Measurements from ENCODE around the gene CPEB3.
"Not testable (repeated sequence)": the region's sequence is repeated elsewhere in the genome, so short reads cannot be mapped to it uniquely, and the experiment has no call there.

Gene CPEB3

GRCh38 chr10:92119340-92119739 is 171.5 kb downstream of the CPEB3 start:
- no peaks in the 10 kb centered on the region for H3K27me3 ChIP-seq (ENCODE audit: control insufficient read depth, insufficient read depth, low read length)
- H3K4me3 ChIP-seq (ENCODE audit: low read depth, low read length), result no peak overlapping the region
- H3K27ac ChIP-seq (ENCODE audit: low read depth, low read length), result no peak overlapping the region
- no peak overlapping the region for H3K9ac ChIP-seq (ENCODE audit: low read length)
- no peaks in the 10 kb centered on the region for H3K9me3 ChIP-seq (ENCODE audit: control insufficient read depth, insufficient read depth, low read depth, low read length)
- no peaks in the 10 kb centered on the region for H3K36me3 ChIP-seq (ENCODE audit: control insufficient read depth, insufficient read depth, low read length)
- no peaks in the 10 kb centered on the region for H3K4me1 ChIP-seq (ENCODE audit: control insufficient read depth, insufficient read depth, low read length)

- not testable (repeated sequence) for H3K27me3 ChIP-seq (ENCODE audit: control insufficient read depth, insufficient read depth, low read length); H3K9me3 ChIP-seq (ENCODE audit: control insufficient read depth, insufficient read depth, low read depth, low read length); H3K9ac ChIP-seq (ENCODE audit: low read length); H3K27ac ChIP-seq (ENCODE audit: low read depth, low read length); H3K36me3 ChIP-seq (ENCODE audit: control insufficient read depth, insufficient read depth, low read length); H3K4me1 ChIP-seq (ENCODE audit: control insufficient read depth, insufficient read depth, low read length); H3K4me3 ChIP-seq (ENCODE audit: low read depth, low read length)
Observed at GRCh38 chr10:92114917-92115316, 176.0 kb downstream of the CPEB3 start.

GRCh38 chr10:92113911-92114600 is 176.8 kb downstream of the CPEB3 start:
- no peaks in the 10 kb centered on the region for H3K27me3 ChIP-seq (ENCODE audit: control insufficient read depth, insufficient read depth, low read length)
- no peak overlapping the region for H3K27ac ChIP-seq (ENCODE audit: low read depth, low read length)
- no peak overlapping the region for H3K9ac ChIP-seq (ENCODE audit: low read length)
- H3K4me1 ChIP-seq (ENCODE audit: control insufficient read depth, insufficient read depth, low read length), result no peaks in the 10 kb centered on the region
- H3K9me3 ChIP-seq (ENCODE audit: control insufficient read depth, insufficient read depth, low read depth, low read length), result no peaks in the 10 kb centered on the region
- H3K36me3 ChIP-seq (ENCODE audit: control insufficient read depth, insufficient read depth, low read length), result no peaks in the 10 kb centered on the region
- H3K4me3 ChIP-seq (ENCODE audit: low read depth, low read length), result no peak overlapping the region

- no peaks in the 10 kb centered on the region for H3K4me1 ChIP-seq (ENCODE audit: control insufficient read depth, insufficient read depth, low read length)
Observed at GRCh38 chr10:92112462-92112861, 178.4 kb downstream of the CPEB3 start.

GRCh38 chr10:92111336-92111939 is 179.4 kb downstream of the CPEB3 start:
- no peaks in the 10 kb centered on the region for H3K4me1 ChIP-seq (ENCODE audit: control insufficient read depth, insufficient read depth, low read length)
- no peak overlapping the region for H3K27ac ChIP-seq (ENCODE audit: low read depth, low read length)
- no peaks in the 10 kb centered on the region for H3K9me3 ChIP-seq (ENCODE audit: control insufficient read depth, insufficient read depth, low read depth, low read length)
- H3K36me3 ChIP-seq (ENCODE audit: control insufficient read depth, insufficient read depth, low read length), result no peaks in the 10 kb centered on the region
- no peak overlapping the region for H3K4me3 ChIP-seq (ENCODE audit: low read depth, low read length)
- H3K9ac ChIP-seq (ENCODE audit: low read length), result no peak overlapping the region
- H3K27me3 ChIP-seq (ENCODE audit: control insufficient read depth, insufficient read depth, low read length), result no peaks in the 10 kb centered on the region

More at GRCh38 chr10:92112462-92112861, 178.4 kb downstream of the CPEB3 start:
- H3K9ac ChIP-seq (ENCODE audit: low read length), result no peak overlapping the region
- H3K27ac ChIP-seq (ENCODE audit: low read depth, low read length), result no peak overlapping the region
- H3K27me3 ChIP-seq (ENCODE audit: control insufficient read depth, insufficient read depth, low read length), result no peaks in the 10 kb centered on the region
- no peak overlapping the region for H3K4me3 ChIP-seq (ENCODE audit: low read depth, low read length)
- no peaks in the 10 kb centered on the region for H3K9me3 ChIP-seq (ENCODE audit: control insufficient read depth, insufficient read depth, low read depth, low read length)
- H3K36me3 ChIP-seq (ENCODE audit: control insufficient read depth, insufficient read depth, low read length), result no peaks in the 10 kb centered on the region

GRCh38 chr10:92110039-92110794 is 180.7 kb downstream of the CPEB3 start:
- H3K9me3 ChIP-seq (ENCODE audit: control insufficient read depth, insufficient read depth, low read depth, low read length), result no peaks in the 10 kb centered on the region
- H3K9ac ChIP-seq (ENCODE audit: low read length), result no peak overlapping the region
- H3K36me3 ChIP-seq (ENCODE audit: control insufficient read depth, insufficient read depth, low read length), result no peaks in the 10 kb centered on the region
- no peak overlapping the region for H3K4me3 ChIP-seq (ENCODE audit: low read depth, low read length)
- H3K27ac ChIP-seq (ENCODE audit: low read depth, low read length), result no peak overlapping the region
- H3K27me3 ChIP-seq (ENCODE audit: control insufficient read depth, insufficient read depth, low read length), result no peaks in the 10 kb centered on the region
- H3K4me1 ChIP-seq (ENCODE audit: control insufficient read depth, insufficient read depth, low read length), result no peaks in the 10 kb centered on the region

- H3K9ac ChIP-seq (ENCODE audit: low read length), result no peak overlapping the region
- H3K27ac ChIP-seq (ENCODE audit: low read depth, low read length), result no peak overlapping the region
- no peaks in the 10 kb centered on the region for H3K4me1 ChIP-seq (ENCODE audit: control insufficient read depth, insufficient read depth, low read length)
- H3K27me3 ChIP-seq (ENCODE audit: control insufficient read depth, insufficient read depth, low read length), result no peaks in the 10 kb centered on the region
- H3K4me3 ChIP-seq (ENCODE audit: low read depth, low read length), result no peak overlapping the region
- no peaks in the 10 kb centered on the region for H3K36me3 ChIP-seq (ENCODE audit: control insufficient read depth, insufficient read depth, low read length)
- no peaks in the 10 kb centered on the region for H3K9me3 ChIP-seq (ENCODE audit: control insufficient read depth, insufficient read depth, low read depth, low read length)
Observed at GRCh38 chr10:92108747-92109146, 182.1 kb downstream of the CPEB3 start.

GRCh38 chr10:92108120-92108519 is 182.8 kb downstream of the CPEB3 start:
- H3K4me3 ChIP-seq (ENCODE audit: low read depth, low read length), result no peak overlapping the region
- H3K27ac ChIP-seq (ENCODE audit: low read depth, low read length), result no peak overlapping the region
- no peak overlapping the region for H3K9ac ChIP-seq (ENCODE audit: low read length)
- no peaks in the 10 kb centered on the region for H3K27me3 ChIP-seq (ENCODE audit: control insufficient read depth, insufficient read depth, low read length)
- H3K9me3 ChIP-seq (ENCODE audit: control insufficient read depth, insufficient read depth, low read depth, low read length), result no peaks in the 10 kb centered on the region
- no peaks in the 10 kb centered on the region for H3K36me3 ChIP-seq (ENCODE audit: control insufficient read depth, insufficient read depth, low read length)
- H3K4me1 ChIP-seq (ENCODE audit: control insufficient read depth, insufficient read depth, low read length), result no peaks in the 10 kb centered on the region

GRCh38 chr10:92103376-92104090 is 187.3 kb downstream of the CPEB3 start:
- H3K9me3 ChIP-seq (ENCODE audit: control insufficient read depth, insufficient read depth, low read depth, low read length), result no peaks in the 10 kb centered on the region
- no peak overlapping the region for H3K27ac ChIP-seq (ENCODE audit: low read depth, low read length)
- no peak overlapping the region for H3K9ac ChIP-seq (ENCODE audit: low read length)
- H3K36me3 ChIP-seq (ENCODE audit: control insufficient read depth, insufficient read depth, low read length), result no peaks in the 10 kb centered on the region
- no peaks in the 10 kb centered on the region for H3K27me3 ChIP-seq (ENCODE audit: control insufficient read depth, insufficient read depth, low read length)
- H3K4me3 ChIP-seq (ENCODE audit: low read depth, low read length), result no peak overlapping the region
- H3K4me1 ChIP-seq (ENCODE audit: control insufficient read depth, insufficient read depth, low read length), result peaks cover 8% of the 10 kb centered on the region

- Histone ChIP-seq H3K4me3 (ENCODE audit: low read depth, low read length) (no peak overlapping the region), H3K27me3 (ENCODE audit: control insufficient read depth, insufficient read depth, low read length) (no peaks in the 10 kb centered on the region), H3K4me1 (ENCODE audit: control insufficient read depth, insufficient read depth, low read length) (peaks cover 8% of the 10 kb centered on the region), H3K9me3 (ENCODE audit: control insufficient read depth, insufficient read depth, low read depth, low read length) (no peaks in the 10 kb centered on the region), H3K27ac (ENCODE audit: low read depth, low read length) (no peak overlapping the region), H3K36me3 (ENCODE audit: control insufficient read depth, insufficient read depth, low read length) (no peaks in the 10 kb centered on the region), H3K9ac (ENCODE audit: low read length) (no peak overlapping the region)
Observed at GRCh38 chr10:92102601-92103213, 188.2 kb downstream of the CPEB3 start.

Data from HUES6 (cell line).